ENCODE measurements around the gene PYY. TPM values are rescaled to one million over a fixed set of nuclear protein-coding genes. Genes with fewer than 3 reads are reported as not detected.

The PYY gene
- polyA plus RNA-seq (2012; ENCODE audit: insufficient read depth, insufficient read length, low read depth) = 4.2 TPM

GRCh38 chr17:43953746-43954145, at the start of gene PYY:
TSS of gene PYY (minus strand) at chr17:43953940. CDS start at chr17:43953483, 457 bp downstream.
- Histone ChIP-seq H3K9me3 (no peaks in the 10 kb centered on the region), H3K4me1 (no peaks in the 10 kb centered on the region), H3K4me3 (ENCODE audit: low read depth, low read length) (no peak within 1 kb of the TSS), H3K27me3 (no peaks in the 10 kb centered on the region), H3K36me3 (no peaks in the 10 kb centered on the region)
- TF ChIP-seq CTCF (IDR thresholded peaks at IDR 0.05; ENCODE audit: low read depth, low read length) = no peak
- DNase-seq = no peak

- no peak for DNase-seq
- H3K4me3 ChIP-seq (ENCODE audit: low read depth, low read length) = no peak overlapping the region
- no peak for TF ChIP-seq CTCF (IDR thresholded peaks at IDR 0.05; ENCODE audit: low read depth, low read length)
- H3K9me3 ChIP-seq = no peaks in the 10 kb centered on the region
- H3K27me3 ChIP-seq = peaks cover 23% of the 10 kb centered on the region
- H3K4me1 ChIP-seq = peaks cover 2% of the 10 kb centered on the region; the same call in 1 of the 2 replicates
- H3K36me3 ChIP-seq = no peaks in the 10 kb centered on the region
Measured at GRCh38 chr17:44002141-44002848, 48.6 kb upstream of the PYY start.

GRCh38 chr17:44001461-44001920, 47.8 kb upstream of the PYY start:
- TF ChIP-seq CTCF (IDR thresholded peaks at IDR 0.05; ENCODE audit: low read depth, low read length) = no peak
- DNase-seq = no peak
- Histone ChIP-seq H3K4me3 (ENCODE audit: low read depth, low read length) (no peak overlapping the region), H3K9me3 (no peaks in the 10 kb centered on the region), H3K27me3 (peaks cover 23% of the 10 kb centered on the region), H3K4me1 (peaks cover 2% of the 10 kb centered on the region; the same call in 1 of the 2 replicates), H3K36me3 (no peaks in the 10 kb centered on the region)

GRCh38 chr17:44000871-44001460, 47.2 kb upstream of the PYY start:
- DNase-seq = no peak
- peaks cover 18% of the 10 kb centered on the region for H3K27me3 ChIP-seq
- no peak overlapping the region for H3K4me3 ChIP-seq (ENCODE audit: low read depth, low read length)
- H3K4me1 ChIP-seq = peaks cover 2% of the 10 kb centered on the region; the same call in 1 of the 2 replicates
- TF ChIP-seq CTCF (IDR thresholded peaks at IDR 0.05; ENCODE audit: low read depth, low read length) = no peak
- no peaks in the 10 kb centered on the region for H3K9me3 ChIP-seq
- no peaks in the 10 kb centered on the region for H3K36me3 ChIP-seq

GRCh38 chr17:44000141-44000860, 46.6 kb upstream of the PYY start:
- TF ChIP-seq CTCF (IDR thresholded peaks at IDR 0.05; ENCODE audit: low read depth, low read length) = no peak
- Histone ChIP-seq H3K4me3 (ENCODE audit: low read depth, low read length) (no peak overlapping the region), H3K36me3 (no peaks in the 10 kb centered on the region), H3K4me1 (peaks cover 2% of the 10 kb centered on the region; the same call in 1 of the 2 replicates), H3K27me3 (peaks cover 11% of the 10 kb centered on the region), H3K9me3 (no peaks in the 10 kb centered on the region)
- peak; percentile 48 for DNase-seq

Measured in BE2C (cell line).